Body of pancreas (tissue), 4 donors: ENCODE results near the gene TGM4.

ENCODE experiments used
- CTCF ChIP-seq, 7 experiments: fragments of 450-650 bp in 4 of 7; fragments of 200-600 bp in 3 of 7; sonication (generic) in 3 of 7; IDR thresholded peaks; one replicate each; pipeline ENCODE4 v1.5.1; 2016 to 2019; ENCODE audit warnings: antibody characterized with exemption in 7 of 7
- POLR2A ChIP-seq, 3 donors: fragments of 450-650 bp; IDR thresholded peaks; one replicate each; pipeline ENCODE4 v1.6.1; 2016; ENCODE audit warnings: antibody characterized with exemption in 3 of 3, mild to moderate bottlenecking in 2 of 3

DNA sequence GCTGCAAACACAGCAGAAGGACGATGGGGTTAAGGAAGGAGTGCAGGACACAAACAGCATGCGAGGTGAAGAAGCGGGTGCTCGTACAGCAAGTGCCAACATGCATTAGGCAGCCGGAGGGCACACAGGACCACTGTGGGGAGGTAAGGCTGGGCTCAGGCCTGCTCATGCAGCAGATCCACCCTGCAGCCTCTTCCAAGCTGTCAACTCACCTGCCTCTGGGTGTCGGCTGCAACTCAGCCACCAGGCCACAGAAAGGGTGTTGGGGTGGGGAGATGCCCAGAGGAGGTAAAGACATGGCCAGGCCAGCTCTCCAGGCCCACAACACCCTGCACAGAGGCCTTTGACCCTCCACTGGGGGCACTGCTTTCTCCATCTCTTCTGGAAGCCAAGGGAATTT, 44.2 kb downstream of the TGM4 start:
- TF ChIP-seq CTCF (IDR thresholded peaks at IDR 0.05) (no peak), POLR2A (IDR thresholded peaks at IDR 0.05) (no peak)
